CMK (cell line): ENCODE results near the gene HRH3.

ENCODE experiments used
- DNase-seq: peaks from one replicate; pipeline ENCODE4 v3.0.0-alpha.2; 2010; ENCODE audit warnings: low read depth

HRH3 gene

DNA sequence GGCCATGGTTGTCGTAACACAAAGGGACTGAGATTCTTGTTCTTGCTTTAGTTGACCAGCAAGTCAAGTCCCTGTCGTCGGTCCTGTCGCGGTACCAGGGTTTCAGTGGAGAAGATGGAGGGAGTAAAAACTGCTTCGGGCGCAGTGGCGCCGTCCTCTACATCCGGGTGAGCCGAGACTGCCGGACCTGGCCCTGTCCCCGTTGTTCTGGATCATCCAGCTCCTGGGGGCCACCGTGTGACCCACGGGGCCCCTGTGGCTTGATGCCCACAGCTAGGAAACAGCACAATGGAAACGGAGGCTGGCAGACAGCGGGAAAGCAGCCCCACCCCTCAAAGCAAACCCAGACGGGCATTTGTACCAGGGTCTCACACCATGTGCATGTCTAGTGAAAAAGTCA lies 22.3 kb downstream of the HRH3 start:
- DNase-seq = no peak

DNA sequence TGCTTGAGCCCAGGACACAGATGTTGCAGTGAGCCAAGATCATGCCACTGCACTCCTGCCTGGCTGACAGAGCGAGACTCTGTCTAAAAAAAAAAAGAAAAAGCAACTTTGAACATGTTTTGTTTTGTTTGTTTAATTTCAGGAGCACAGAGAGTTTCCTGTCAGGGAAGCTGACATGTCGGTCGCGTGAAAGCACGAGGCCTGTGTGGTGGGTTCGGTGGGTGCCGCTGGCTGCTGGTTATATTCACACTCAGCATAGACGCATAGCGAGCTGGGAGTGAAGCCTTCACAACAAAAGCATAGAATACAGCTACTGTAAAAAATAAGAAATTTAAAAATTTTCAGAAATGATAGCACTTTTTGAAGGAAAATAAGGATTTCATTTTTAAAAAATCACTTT lies 22.8 kb downstream of the HRH3 start:
- DNase-seq = no peak

- no peak for DNase-seq
Measured at GRCh38 chr20:62196286-62196685, 23.8 kb downstream of the HRH3 start.

GRCh38 chr20:62195736-62196135 lies 24.3 kb downstream of the HRH3 start:
- no peak for DNase-seq

- no peak for DNase-seq
Measured at GRCh38 chr20:62195075-62195405, 25.0 kb downstream of the HRH3 start.

GRCh38 chr20:62193079-62194025 lies 26.7 kb downstream of the HRH3 start:
- DNase-seq = no peak

GRCh38 chr20:62192635-62193034 lies 27.4 kb downstream of the HRH3 start:
- DNase-seq = no peak

DNA sequence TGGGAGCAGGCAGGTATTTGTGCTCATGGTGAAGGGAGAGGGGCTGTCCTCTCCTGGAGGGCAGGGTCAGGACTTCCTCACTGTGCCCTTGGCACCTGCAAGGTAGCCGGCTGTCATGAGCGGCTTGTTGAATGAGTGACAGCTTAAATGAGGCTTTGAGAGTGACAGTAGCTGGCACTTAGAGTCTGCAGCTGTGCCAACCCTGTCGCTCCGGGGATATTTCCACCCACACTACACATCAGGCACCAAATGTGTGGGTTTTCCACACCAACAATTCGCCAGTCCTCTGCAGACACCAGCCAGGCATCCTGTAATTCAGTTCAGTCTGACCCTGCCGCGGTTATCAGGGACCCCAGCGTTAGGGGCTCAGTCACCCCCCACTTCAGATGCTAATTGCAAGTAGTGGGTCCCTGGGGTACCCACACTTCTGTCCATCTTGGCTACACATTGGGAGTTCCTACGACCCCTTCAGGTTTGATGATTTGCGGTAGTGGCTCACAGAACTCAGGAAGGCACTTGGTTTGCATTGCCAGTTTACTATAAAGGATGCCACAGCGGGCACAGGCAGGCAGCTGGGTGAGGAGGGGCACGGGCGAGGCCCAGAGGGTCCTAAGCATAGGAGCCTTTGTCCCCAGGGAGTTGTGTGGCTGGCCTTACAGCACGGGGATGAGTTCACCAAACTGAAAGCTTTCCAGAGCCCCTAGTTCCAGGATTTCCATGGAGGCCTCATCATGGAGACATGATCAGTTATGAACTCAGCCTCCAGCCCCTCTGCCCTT lies 28.1 kb downstream of the HRH3 start:
- no peak for DNase-seq

DNA sequence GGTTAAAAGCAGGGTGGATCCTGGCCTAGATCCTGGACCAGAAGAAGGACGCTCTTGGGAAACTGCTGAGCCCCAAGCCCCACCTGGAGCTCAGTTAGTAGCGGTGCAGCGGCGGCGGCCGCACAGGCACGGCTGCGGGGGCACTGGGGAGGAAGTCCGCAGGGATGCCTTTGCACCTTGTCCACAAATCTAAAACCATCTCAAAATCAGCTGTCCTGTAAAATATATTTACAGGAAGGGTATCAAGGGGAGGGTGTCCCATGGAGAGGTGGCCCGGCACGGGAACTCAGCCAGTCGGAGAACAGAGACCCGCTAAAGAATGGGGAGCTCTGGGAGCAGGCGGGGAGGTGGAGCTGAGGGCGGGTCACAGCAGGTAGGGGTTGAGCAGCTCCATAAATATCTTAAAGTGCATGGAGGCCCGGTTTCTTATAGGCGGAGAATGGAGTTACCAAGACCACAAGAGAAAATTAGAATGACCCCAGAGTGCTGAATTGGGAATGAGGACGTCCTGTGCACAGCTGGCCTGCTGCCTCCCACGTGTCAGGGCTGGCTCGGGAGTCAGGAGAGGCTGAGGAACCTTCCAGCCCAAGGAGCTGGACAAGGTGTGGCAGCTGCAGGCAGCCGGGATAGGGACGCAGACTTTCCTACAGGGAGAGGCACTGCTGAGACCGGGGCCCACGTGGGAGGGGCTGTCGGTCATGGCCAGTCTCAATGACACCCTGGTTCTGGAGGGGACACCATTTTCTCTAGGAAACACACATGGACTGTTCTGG lies 29.3 kb downstream of the HRH3 start:
- DNase-seq = no peak

- DNase-seq = no peak
Measured at GRCh38 chr20:62186887-62187866, 32.9 kb downstream of the HRH3 start.

DNA sequence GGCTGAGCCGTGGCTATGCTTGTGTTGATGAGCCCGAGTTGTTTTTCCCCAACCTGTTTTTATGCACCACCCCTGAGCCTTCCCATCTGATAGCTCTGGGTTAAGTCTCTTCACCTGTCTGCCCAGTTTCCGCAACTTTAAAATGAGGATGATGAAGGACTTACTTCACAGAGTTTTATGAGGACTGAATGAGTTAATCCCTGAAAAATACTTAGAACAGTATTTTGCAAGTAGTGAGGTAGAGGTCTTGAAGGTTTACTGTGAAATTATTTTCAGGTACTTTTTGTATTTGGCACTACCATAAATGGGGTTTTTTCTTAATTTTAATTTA lies 34.0 kb downstream of the HRH3 start:
- no peak for DNase-seq

- DNase-seq = no peak
Measured at GRCh38 chr20:62183426-62184142, 36.5 kb downstream of the HRH3 start.

DNA sequence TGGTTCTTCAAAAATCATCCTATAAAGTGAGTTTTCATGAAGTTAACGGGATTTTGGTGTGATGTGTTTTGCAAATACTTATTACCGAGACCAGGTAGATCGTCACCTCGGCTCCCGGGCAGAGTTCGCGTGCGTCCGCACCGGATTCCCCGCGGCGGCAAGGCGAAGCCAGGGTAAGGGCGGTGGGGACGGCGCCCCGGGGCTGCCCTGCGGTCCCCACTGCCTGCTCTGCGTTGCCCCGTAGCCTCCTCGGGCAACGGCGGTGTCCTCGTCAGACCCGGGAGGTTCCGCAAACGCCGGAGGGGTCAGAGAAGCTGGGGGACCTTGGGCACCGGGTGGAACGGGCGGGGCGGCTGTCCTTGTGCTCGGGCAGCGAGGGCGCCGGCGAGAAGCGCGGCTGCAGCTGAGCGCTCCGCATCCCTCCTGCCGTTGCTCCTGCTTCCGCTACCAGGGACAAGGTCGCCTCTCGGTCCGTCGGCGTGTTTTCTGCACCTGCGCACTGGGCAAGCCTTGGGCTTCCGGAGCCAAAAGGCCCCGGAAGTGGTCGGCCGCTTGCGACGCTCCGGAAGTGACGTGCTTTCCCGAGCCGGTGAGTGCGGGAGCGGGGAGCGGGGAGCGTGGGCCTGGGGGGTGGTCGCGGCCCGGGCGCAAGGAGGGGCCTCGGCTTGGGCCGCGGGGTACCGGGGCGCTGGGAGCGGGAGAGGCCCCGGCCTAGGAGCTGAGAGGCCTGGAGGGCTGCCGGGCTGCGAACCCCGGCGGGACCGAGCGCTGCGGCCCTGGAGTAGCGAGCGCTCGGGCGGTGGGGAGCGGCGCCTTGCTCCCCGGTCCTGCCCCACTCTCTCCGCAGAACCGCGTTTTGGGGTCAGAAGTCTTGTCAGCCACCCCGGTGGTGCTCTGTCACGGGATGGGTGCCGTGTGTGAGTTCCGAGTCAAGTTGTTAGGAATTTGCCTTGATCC lies 37.3 kb downstream of the HRH3 start, which contains the start of gene MTG2:
MTG2 (plus strand) TSS at position 560 of the 957 bp plus-strand sequence. CDS start 10,393 bp downstream, outside the sequence.
- peak; percentile 89 for DNase-seq

- no peak for DNase-seq
Measured at GRCh38 chr20:62181808-62182207, 38.3 kb downstream of the HRH3 start.

GRCh38 chr20:62179162-62179504 lies 40.9 kb downstream of the HRH3 start:
- DNase-seq = no peak

- no peak for DNase-seq
Measured at GRCh38 chr20:62178316-62179161, 41.5 kb downstream of the HRH3 start.

- no peak for DNase-seq
Measured at GRCh38 chr20:62177307-62177706, 42.8 kb downstream of the HRH3 start.

- no peak for DNase-seq
Measured at GRCh38 chr20:62176866-62177265, 43.2 kb downstream of the HRH3 start.

DNA sequence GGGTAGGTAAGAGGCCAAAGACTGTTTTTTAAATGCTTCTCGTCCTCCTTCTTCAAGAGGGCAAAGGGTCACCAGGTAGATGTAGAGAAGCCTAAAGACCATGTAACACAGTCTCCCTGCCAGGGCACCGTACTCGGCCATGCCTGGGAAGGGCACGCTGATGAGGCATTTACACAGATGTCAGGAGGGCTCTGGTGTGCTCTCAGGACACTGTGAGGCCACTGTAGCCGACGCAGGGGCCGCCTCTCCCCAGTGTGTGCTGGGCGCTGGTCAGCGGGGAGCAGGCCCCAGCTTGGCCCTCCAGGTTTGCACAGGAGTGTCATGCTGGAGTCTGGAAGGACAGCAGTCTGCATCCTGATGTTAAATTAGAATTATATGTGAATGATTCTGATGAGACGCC lies 44.4 kb downstream of the HRH3 start:
- DNase-seq = no peak
